Measurements from ENCODE around the gene MAP3K3. TPM values are rescaled to one million over a fixed set of nuclear protein-coding genes. Genes with fewer than 3 reads are reported as not detected.

The MAP3K3 gene
- total and polyA plus RNA-seq, 10 of the 15 experiments (the other 5 are each of a cell fraction or from before 2014, with no cell fraction given): 1.6 to 24.1 (median 15.0) TPM

- ChIA-PET POLR2A (no interaction called here), CTCF (interaction anchor here (1.1 to 8.1 kb wide), 12 partner anchors 10 to 217 kb away, joined by 3 to 162 read pairs (median 5); partner anchors contain the start of genes FTSJ3 and TACO1), SMC1A (ENCODE audit: uncharacterized antibody, unreplicated experiment) (interaction anchor here (0.7 to 5.4 kb wide), 6 partner anchors 10 to 184 kb away, joined by 3 to 82 read pairs (median 9); partner anchors contain the start of genes MAP3K3 and TACO1), RAD21 (ENCODE audit: unreplicated experiment) (interaction anchor here (1.2 to 2.8 kb wide), 9 partner anchors 9 to 187 kb away, joined by 3 to 42 read pairs (median 6); partner anchors contain the start of gene MAP3K3)
- no peak overlapping the region for H3K4me3 ChIP-seq
- DNase-seq (ENCODE audit: low read depth, low spot score) (no peak), FAIRE-seq (no peak), ATAC-seq (no peak)
- BruUV-seq (replicated peaks): no TSS peak
- H2AFZ ChIP-seq (ENCODE audit: control insufficient read depth, low read depth, low read length): no peak overlapping the region
- no peak overlapping the region for H3K9ac ChIP-seq (ENCODE audit: control insufficient read depth, insufficient read depth, low read length)
- in situ Hi-C loops (cut with MboI): loop anchor here (5.0 kb wide), 1 partner anchor 189 kb away; no protein-coding TSS in a partner anchor
- H3K4me2 ChIP-seq (ENCODE audit: control insufficient read depth, insufficient read depth): no peak overlapping the region
- TF ChIP-seq TCF3 (IDR thresholded peaks at IDR 0.05; ENCODE audit: borderline replicate concordance, insufficient read depth, low read depth, low read length) (no peak), RCOR1 (conservative IDR thresholded peaks at IDR 0.05; ENCODE audit: low read depth, low read length) (no peak), NR2C1 (IDR thresholded peaks at IDR 0.05) (no peak), ZBTB4 (CRISPR knock-in tag; IDR thresholded peaks at IDR 0.05) (no peak), PML (IDR thresholded peaks at IDR 0.05; ENCODE audit: low read length) (no peak), RAD51 (IDR thresholded peaks at IDR 0.05) (no peak), IKZF1 (conservative IDR thresholded peaks at IDR 0.05) (no peak), CBX3 (IDR thresholded peaks at IDR 0.05; ENCODE audit: borderline replicate concordance, low read depth) (no peak), SMAD5 (IDR thresholded peaks at IDR 0.05; ENCODE audit: low read depth) (no peak), CREB1 (IDR thresholded peaks at IDR 0.05; ENCODE audit: low read depth) (no peak), JUND (IDR thresholded peaks at IDR 0.05; ENCODE audit: low read depth, low read length) (no peak), RAD21 (IDR thresholded peaks at IDR 0.05; ENCODE audit: insufficient read depth, low read depth, low read length) (no peak), HDGF (IDR thresholded peaks at IDR 0.05) (no peak)
- no peaks in the 10 kb centered on the region for H3K27me3 ChIP-seq (replicated peaks in 1 of 2; ENCODE audit: control insufficient read depth in 2 of 2, insufficient read depth in 2 of 2, low read length in 1 of 2)
- H4K20me1 ChIP-seq (ENCODE audit: control insufficient read depth, insufficient read depth): no peaks in the 10 kb centered on the region
- H3K36me3 ChIP-seq (ENCODE audit: control insufficient read depth in 2 of 2, insufficient read depth in 2 of 2, low read length in 1 of 2): peaks cover 10 to 12% of the 10 kb centered on the region in 2 experiments; a peak in 3 of 4 replicates
- no peak overlapping the region for H3K27ac ChIP-seq (ENCODE audit: control insufficient read depth, insufficient read depth)
- H3K4me1 ChIP-seq (ENCODE audit: control insufficient read depth, insufficient read depth, low read length): no peaks in the 10 kb centered on the region
- H3K79me2 ChIP-seq (ENCODE audit: control insufficient read depth, insufficient read depth, low read length): no peaks in the 10 kb centered on the region
- 96% methylated on average over 9 of the region's 10 CpGs for WGBS (ENCODE audit: insufficient coverage, insufficient replicate concordance, low lambda C conversion rate, missing lambda C conversion rate)
- intact Hi-C loops (cut with micrococcal nuclease; ENCODE audit: unreplicated experiment): no loop called here
- H3K9me3 ChIP-seq (replicated peaks; ENCODE audit: control insufficient read depth, insufficient read depth, low read length): no peaks in the 10 kb centered on the region
Observed at GRCh38 chr17:63610854-63611253, 11.4 kb upstream of the MAP3K3 start.

All from GM12878 (cell line).